ENCODE measurements around the gene CSRNP3. TPM values are rescaled to one million over a fixed set of nuclear protein-coding genes. Genes with fewer than 3 reads are reported as not detected.
"Not testable (repeated sequence)": the region's sequence is repeated elsewhere in the genome, so short reads cannot be mapped to it uniquely, and the experiment has no call there.

Gene CSRNP3
- total RNA-seq, 2 donors from 2014 or later, result 1.8 to 2.7 TPM

DNA sequence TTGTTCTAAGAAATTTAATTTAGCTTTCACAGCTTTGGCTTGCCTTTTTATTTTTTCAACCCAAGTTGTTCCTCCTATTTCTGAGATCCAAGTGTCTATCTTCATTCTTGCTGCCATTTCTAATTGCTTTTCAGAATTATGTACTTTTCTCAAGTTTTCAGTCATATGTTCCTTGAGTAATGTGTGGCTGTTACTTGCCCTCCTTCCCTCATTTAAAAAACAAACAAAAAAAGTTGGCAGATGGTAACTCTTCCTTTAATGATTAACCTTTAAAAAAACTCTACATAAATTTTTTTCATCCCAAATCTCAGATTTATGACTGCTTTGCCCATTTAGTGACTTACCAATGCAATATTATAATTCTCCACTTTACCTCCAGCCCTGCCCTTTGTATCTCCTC, 193.2 kb downstream of the CSRNP3 start:
- ATAC-seq (ENCODE audit: insufficient number of reproducible peaks, low FRiP score, low read depth), result no peak

DNA sequence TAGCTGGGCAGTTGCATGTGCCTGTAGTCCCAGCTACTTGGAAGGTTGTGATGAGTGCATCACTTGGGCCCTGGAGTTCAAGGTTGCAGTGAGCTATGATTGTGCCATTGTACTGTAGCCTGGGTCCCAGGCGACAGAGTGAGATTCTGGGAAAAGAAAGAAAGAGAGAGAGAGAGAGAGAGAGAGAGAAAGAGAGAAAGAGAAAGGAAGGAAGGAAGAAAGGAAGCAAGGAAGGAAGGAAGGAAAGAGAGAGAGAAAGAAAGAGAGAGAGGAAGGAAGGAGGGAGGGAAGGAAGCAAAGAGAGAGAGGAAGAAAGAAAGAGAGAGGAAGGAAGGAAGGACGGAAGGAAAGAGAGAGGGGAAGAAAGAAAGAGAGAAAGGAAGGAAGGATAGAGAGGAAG, 196.1 kb downstream of the CSRNP3 start:
- Histone ChIP-seq H3K36me3 (no peaks in the 10 kb centered on the region), H3K9me3 (no peaks in the 10 kb centered on the region), H3K27ac (no peak overlapping the region), H3K27me3 (replicated peaks; ENCODE audit: insufficient read depth) (no peaks in the 10 kb centered on the region), H3K4me1 (ENCODE audit: control insufficient read depth in 1 of 2, low read depth in 2 of 2) (no peaks in the 10 kb centered on the region), H3K4me3 (no peak overlapping the region)
- no peak for DNase-seq (ENCODE audit: low spot score)
- TF ChIP-seq, protein P1, sequence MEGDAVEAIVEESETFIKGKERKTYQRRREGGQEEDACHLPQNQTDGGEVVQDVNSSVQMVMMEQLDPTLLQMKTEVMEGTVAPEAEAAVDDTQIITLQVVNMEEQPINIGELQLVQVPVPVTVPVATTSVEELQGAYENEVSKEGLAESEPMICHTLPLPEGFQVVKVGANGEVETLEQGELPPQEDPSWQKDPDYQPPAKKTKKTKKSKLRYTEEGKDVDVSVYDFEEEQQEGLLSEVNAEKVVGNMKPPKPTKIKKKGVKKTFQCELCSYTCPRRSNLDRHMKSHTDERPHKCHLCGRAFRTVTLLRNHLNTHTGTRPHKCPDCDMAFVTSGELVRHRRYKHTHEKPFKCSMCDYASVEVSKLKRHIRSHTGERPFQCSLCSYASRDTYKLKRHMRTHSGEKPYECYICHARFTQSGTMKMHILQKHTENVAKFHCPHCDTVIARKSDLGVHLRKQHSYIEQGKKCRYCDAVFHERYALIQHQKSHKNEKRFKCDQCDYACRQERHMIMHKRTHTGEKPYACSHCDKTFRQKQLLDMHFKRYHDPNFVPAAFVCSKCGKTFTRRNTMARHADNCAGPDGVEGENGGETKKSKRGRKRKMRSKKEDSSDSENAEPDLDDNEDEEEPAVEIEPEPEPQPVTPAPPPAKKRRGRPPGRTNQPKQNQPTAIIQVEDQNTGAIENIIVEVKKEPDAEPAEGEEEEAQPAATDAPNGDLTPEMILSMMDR (IDR thresholded peaks at IDR 0.05), result no peak
- ATAC-seq (ENCODE audit: insufficient number of reproducible peaks, low FRiP score, low read depth), result no peak

More for the DNA sequence above, 193.2 kb downstream of the CSRNP3 start:
- no peaks in the 10 kb centered on the region for H3K36me3 ChIP-seq
- H3K4me3 ChIP-seq, result no peak overlapping the region
- no peaks in the 10 kb centered on the region for H3K4me1 ChIP-seq (ENCODE audit: control insufficient read depth in 1 of 2, low read depth in 2 of 2)
- no peaks in the 10 kb centered on the region for H3K27me3 ChIP-seq (replicated peaks; ENCODE audit: insufficient read depth)
- TF ChIP-seq, protein P1 (IDR thresholded peaks at IDR 0.05), result no peak
- no peaks in the 10 kb centered on the region for H3K9me3 ChIP-seq
- DNase-seq (ENCODE audit: low spot score), result no peak
- no peak overlapping the region for H3K27ac ChIP-seq

DNA sequence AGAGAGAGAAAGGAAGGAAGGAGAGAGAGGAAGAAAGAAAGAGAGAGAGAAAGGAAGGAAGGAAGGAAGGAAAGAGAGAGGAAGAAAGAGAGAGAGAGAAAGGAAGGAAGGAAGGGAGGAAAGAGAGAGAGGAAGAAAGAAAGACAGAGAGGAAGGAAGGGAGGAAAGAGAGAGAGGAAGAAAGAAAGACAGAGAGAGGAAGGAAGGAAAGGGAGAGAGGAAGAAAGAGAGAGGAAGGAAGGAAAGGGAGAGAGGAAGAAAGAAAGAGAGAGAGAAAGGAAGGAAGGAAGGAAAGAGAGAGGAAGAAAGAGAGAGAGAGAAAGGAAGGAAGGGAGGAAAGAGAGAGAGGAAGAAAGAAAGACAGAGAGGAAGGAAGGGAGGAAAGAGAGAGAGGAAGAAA, 196.6 kb downstream of the CSRNP3 start:
- DNase-seq (ENCODE audit: low spot score); H3K9me3 ChIP-seq; H3K4me3 ChIP-seq; H3K27me3 ChIP-seq (replicated peaks; ENCODE audit: insufficient read depth); H3K36me3 ChIP-seq; H3K27ac ChIP-seq; ATAC-seq (ENCODE audit: insufficient number of reproducible peaks, low FRiP score, low read depth); H3K4me1 ChIP-seq (ENCODE audit: control insufficient read depth in 1 of 2, low read depth in 2 of 2): not testable (repeated sequence)

DNA sequence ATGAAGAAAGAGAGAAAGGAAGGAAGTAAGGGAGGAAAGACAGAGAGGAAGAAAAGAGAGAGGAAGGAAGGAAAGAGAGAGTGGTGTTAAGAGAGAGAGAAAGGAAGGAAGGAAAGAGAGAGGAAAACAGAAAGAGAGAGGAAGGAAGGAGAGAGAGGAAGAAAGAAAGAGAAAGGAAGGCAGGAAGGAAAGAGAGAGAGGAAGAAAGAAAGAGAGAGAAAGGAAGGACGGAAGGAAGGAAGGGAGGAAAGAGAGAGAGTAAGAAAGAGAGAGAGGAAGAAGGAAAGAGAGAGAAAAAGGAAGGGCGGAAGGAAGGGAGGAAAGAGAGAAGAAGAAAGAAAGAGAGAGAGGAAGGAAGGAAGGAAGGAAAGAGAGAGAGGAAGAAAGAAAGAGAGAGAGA, 197.1 kb downstream of the CSRNP3 start:
- TF ChIP-seq, protein P1 (IDR thresholded peaks at IDR 0.05), result no peak
- Histone ChIP-seq H3K9me3 (no peaks in the 10 kb centered on the region), H3K4me3 (no peak overlapping the region), H3K27ac (no peak overlapping the region), H3K4me1 (ENCODE audit: control insufficient read depth in 1 of 2, low read depth in 2 of 2) (no peaks in the 10 kb centered on the region), H3K27me3 (replicated peaks; ENCODE audit: insufficient read depth) (no peaks in the 10 kb centered on the region), H3K36me3 (no peaks in the 10 kb centered on the region)
- no peak for ATAC-seq (ENCODE audit: insufficient number of reproducible peaks, low FRiP score, low read depth)
- DNase-seq (ENCODE audit: low spot score), result no peak

- ATAC-seq (ENCODE audit: insufficient number of reproducible peaks, low FRiP score, low read depth) (no peak), DNase-seq (ENCODE audit: low spot score) (no peak)
These were observed 197.9 kb downstream of the CSRNP3 start for GRCh38 chr2:165667375-165667774.

GRCh38 chr2:165674780-165675179, 205.3 kb downstream of the CSRNP3 start:
- Histone ChIP-seq H3K4me1 (ENCODE audit: control insufficient read depth in 1 of 2, low read depth in 2 of 2) (peaks cover 0 to 6% of the 10 kb centered on the region in 2 donors), H3K9me3 (no peaks in the 10 kb centered on the region), H3K27me3 (replicated peaks; ENCODE audit: insufficient read depth) (no peaks in the 10 kb centered on the region), H3K4me3 (no peak overlapping the region), H3K36me3 (no peaks in the 10 kb centered on the region), H3K27ac (no peak overlapping the region)
- DNase-seq (ENCODE audit: low spot score), result no peak
- TF ChIP-seq, protein P1 (IDR thresholded peaks at IDR 0.05), result no peak
- no peak for ATAC-seq (ENCODE audit: insufficient number of reproducible peaks, low FRiP score, low read depth)

More at GRCh38 chr2:165667375-165667774, 197.9 kb downstream of the CSRNP3 start:
- TF ChIP-seq, protein P1 (IDR thresholded peaks at IDR 0.05), result no peak
- no peaks in the 10 kb centered on the region for H3K27me3 ChIP-seq (replicated peaks; ENCODE audit: insufficient read depth)
- no peaks in the 10 kb centered on the region for H3K9me3 ChIP-seq
- no peaks in the 10 kb centered on the region for H3K36me3 ChIP-seq
- no peak overlapping the region for H3K27ac ChIP-seq
- H3K4me1 ChIP-seq (ENCODE audit: control insufficient read depth in 1 of 2, low read depth in 2 of 2), result no peaks in the 10 kb centered on the region
- H3K4me3 ChIP-seq, result no peak overlapping the region

All from thoracic aorta (tissue), 2 donors.